Hepatocyte (in vitro differentiated cells): Measurements from ENCODE around the gene ST6GALNAC2.

Source experiments
- EZH2 ChIP-seq: fragments of 200-600 bp; sonication (generic); IDR thresholded peaks from 2 replicates; pipeline ENCODE4 v1.6.1; 2016; ENCODE audit warnings: antibody characterized with exemption, mild to moderate bottlenecking, borderline replicate concordance
- TF ChIP-seq, protein P1 (sequence below): fragments of 200-600 bp; sonication (generic); IDR thresholded peaks from 2 replicates; pipeline ENCODE4 v1.5.1; 2016; ENCODE audit warnings: antibody characterized with exemption, mild to moderate bottlenecking; ENCODE audit not compliant: poor library complexity

DNA sequence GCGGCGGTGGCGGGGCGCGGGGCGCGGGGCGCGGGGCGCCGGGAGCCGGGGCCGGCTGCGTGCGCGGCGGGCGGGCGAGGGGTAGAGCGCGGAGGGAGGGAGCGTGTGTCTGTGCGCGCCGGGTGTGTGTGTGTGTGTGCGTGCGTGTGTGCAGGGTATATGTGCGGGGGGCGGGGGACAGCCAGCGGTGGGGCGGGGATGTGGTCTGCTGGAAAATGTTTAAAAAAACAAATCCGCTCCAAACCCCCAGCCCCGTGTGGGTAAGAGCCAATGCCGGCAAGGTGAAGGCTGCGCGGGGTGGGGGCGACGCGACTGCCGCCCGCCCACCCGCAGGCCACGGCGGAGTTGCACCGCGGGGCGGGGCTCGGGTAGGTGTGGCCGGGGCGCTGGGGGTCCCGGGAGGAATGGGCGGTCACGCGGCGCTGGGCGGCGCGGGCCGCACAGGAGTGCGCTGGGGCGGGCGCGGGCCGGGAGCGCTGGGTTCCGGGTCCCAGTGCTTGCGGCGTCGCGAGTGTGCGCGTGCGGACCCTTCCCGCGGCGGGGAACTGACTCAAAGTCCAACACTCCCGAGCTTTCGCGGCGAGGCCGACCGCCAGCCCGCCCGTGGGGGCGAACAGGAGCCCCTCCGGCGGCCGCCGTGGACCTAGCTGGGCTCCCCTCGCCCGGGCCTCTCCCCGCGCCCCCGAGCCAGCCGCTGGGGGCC, 47.9 kb downstream of the ST6GALNAC2 start, which contains the start of gene CYGB:
- TF ChIP-seq, protein P1, sequence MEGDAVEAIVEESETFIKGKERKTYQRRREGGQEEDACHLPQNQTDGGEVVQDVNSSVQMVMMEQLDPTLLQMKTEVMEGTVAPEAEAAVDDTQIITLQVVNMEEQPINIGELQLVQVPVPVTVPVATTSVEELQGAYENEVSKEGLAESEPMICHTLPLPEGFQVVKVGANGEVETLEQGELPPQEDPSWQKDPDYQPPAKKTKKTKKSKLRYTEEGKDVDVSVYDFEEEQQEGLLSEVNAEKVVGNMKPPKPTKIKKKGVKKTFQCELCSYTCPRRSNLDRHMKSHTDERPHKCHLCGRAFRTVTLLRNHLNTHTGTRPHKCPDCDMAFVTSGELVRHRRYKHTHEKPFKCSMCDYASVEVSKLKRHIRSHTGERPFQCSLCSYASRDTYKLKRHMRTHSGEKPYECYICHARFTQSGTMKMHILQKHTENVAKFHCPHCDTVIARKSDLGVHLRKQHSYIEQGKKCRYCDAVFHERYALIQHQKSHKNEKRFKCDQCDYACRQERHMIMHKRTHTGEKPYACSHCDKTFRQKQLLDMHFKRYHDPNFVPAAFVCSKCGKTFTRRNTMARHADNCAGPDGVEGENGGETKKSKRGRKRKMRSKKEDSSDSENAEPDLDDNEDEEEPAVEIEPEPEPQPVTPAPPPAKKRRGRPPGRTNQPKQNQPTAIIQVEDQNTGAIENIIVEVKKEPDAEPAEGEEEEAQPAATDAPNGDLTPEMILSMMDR: no peak
- TF ChIP-seq EZH2: no peak
